H9 (cell line): ENCODE data around the gene LRRC26. TPM values are rescaled to one million over a fixed set of nuclear protein-coding genes. Genes with fewer than 3 reads are reported as not detected.

Experiments
- DNase-seq: peaks from one replicate; pipeline ENCODE4 v3.0.0-alpha.2; 2017
- H2AFZ ChIP-seq: one replicate; pipeline ENCODE4 v1.6.1; 2013; ENCODE audit warnings: mild to moderate bottlenecking, low read length, control low read depth, moderate library complexity
- H2AK5ac ChIP-seq: 2 replicates; pipeline ENCODE4 v1.6.1; 2013; ENCODE audit warnings: low read length, control low read depth, mixed read lengths; ENCODE audit not compliant: insufficient read length
- H2BK120ac ChIP-seq: one replicate; pipeline ENCODE4 v1.6.1; 2013; ENCODE audit warnings: low read depth, mild to moderate bottlenecking, low read length, control low read depth, inconsistent platforms; ENCODE audit not compliant: poor library complexity, severe bottlenecking
- H2BK12ac ChIP-seq: 2 replicates; pipeline ENCODE4 v1.6.1; 2013; ENCODE audit warnings: low read length, control low read depth, mixed read lengths, low read depth; ENCODE audit not compliant: insufficient read length
- H2BK15ac ChIP-seq: 2 replicates; pipeline ENCODE4 v1.6.1; 2013; ENCODE audit warnings: low read depth, low read length, control low read depth
- H2BK20ac ChIP-seq: one replicate; pipeline ENCODE4 v1.6.1; 2013; ENCODE audit warnings: low read depth, mild to moderate bottlenecking, low read length, control low read depth, inconsistent platforms; ENCODE audit not compliant: poor library complexity, severe bottlenecking
- H2BK5ac ChIP-seq: 2 replicates; pipeline ENCODE4 v1.6.1; 2013; ENCODE audit warnings: low read length, control low read depth, mixed read lengths; ENCODE audit not compliant: insufficient read length
- H3K14ac ChIP-seq: 2 replicates; pipeline ENCODE4 v1.6.1; 2013; ENCODE audit warnings: low read length, control low read depth; ENCODE audit not compliant: insufficient read depth
- H3K18ac ChIP-seq: 2 replicates; pipeline ENCODE4 v1.6.1; 2013; ENCODE audit warnings: low read depth, mild to moderate bottlenecking, mixed read lengths, low read length, control low read depth; ENCODE audit not compliant: insufficient read length
- H3K23ac ChIP-seq: 2 replicates; pipeline ENCODE4 v1.6.1; 2013; ENCODE audit warnings: low read length, control low read depth, mixed read lengths, low read depth; ENCODE audit not compliant: insufficient read length
- H3K23me2 ChIP-seq: 2 replicates; pipeline ENCODE4 v1.6.1; 2013; ENCODE audit warnings: low read depth, mild to moderate bottlenecking, mixed read lengths, low read length, control low read depth; ENCODE audit not compliant: insufficient read length, poor library complexity, severe bottlenecking
- H3K27ac ChIP-seq: 2 replicates; pipeline ENCODE4 v1.5.1; 2013; ENCODE audit warnings: low read length, control low read depth, mixed read lengths, low read depth; ENCODE audit not compliant: insufficient read length
- H3K27me3 ChIP-seq: 2 replicates; pipeline ENCODE4 v1.6.1; 2013; ENCODE audit warnings: low read length, control low read depth, inconsistent platforms; ENCODE audit not compliant: insufficient read depth
- H3K4ac ChIP-seq: 2 replicates; pipeline ENCODE4 v1.6.1; 2013; ENCODE audit warnings: low read depth, mild to moderate bottlenecking, control low read depth, inconsistent platforms, low read length, moderate library complexity
- H3K4me1 ChIP-seq: 2 replicates; pipeline ENCODE4 v1.6.1; 2013; ENCODE audit warnings: low read length, control low read depth, inconsistent platforms; ENCODE audit not compliant: insufficient read depth
- H3K4me2 ChIP-seq: 2 replicates; pipeline ENCODE4 v1.6.1; 2013; ENCODE audit warnings: low read length, control low read depth, mixed read lengths; ENCODE audit not compliant: insufficient read length, insufficient read depth
- H3K56ac ChIP-seq: 2 replicates; pipeline ENCODE4 v1.6.1; 2013; ENCODE audit warnings: low read depth, mild to moderate bottlenecking, mixed read lengths, low read length, control low read depth; ENCODE audit not compliant: insufficient read length
- H3K79me1 ChIP-seq: 2 replicates; pipeline ENCODE4 v1.6.1; 2013; ENCODE audit warnings: low read depth, mild to moderate bottlenecking, moderate library complexity, low read length, control low read depth, inconsistent platforms; ENCODE audit not compliant: insufficient read depth, poor library complexity, severe bottlenecking
- H3K79me2 ChIP-seq: 2 replicates; pipeline ENCODE4 v1.6.1; 2013; ENCODE audit warnings: low read length, control low read depth, inconsistent platforms; ENCODE audit not compliant: insufficient read depth
- H3K9ac ChIP-seq: 2 replicates; pipeline ENCODE4 v1.6.1; 2013; ENCODE audit warnings: low read length, control low read depth, mixed read lengths; ENCODE audit not compliant: insufficient read length; ENCODE audit errors: extremely low read depth
- H3K9me3 ChIP-seq: one replicate; pipeline ENCODE4 v1.6.1; 2013; ENCODE audit warnings: low read depth, low read length, inconsistent platforms; ENCODE audit not compliant: control insufficient read depth
- H3T11ph ChIP-seq: one replicate; pipeline ENCODE4 v1.6.1; 2013; ENCODE audit warnings: mild to moderate bottlenecking, low read length, control low read depth, inconsistent platforms
- H4K20me1 ChIP-seq: one replicate; pipeline ENCODE4 v1.6.1; 2013; ENCODE audit not compliant: control insufficient read depth, insufficient read length, insufficient read depth
- H4K5ac ChIP-seq: 2 replicates; pipeline ENCODE4 v1.6.1; 2013; ENCODE audit warnings: low read depth, mild to moderate bottlenecking, mixed read lengths, low read length, control low read depth; ENCODE audit not compliant: insufficient read length
- H4K8ac ChIP-seq: replicated peaks from 2 replicates; pipeline ENCODE4 v1.6.1; 2013; ENCODE audit warnings: low read length, control low read depth, mixed read lengths, low read depth; ENCODE audit not compliant: insufficient read length
- H4K91ac ChIP-seq: 2 replicates; pipeline ENCODE4 v1.6.1; 2013; ENCODE audit warnings: low read depth, mild to moderate bottlenecking, moderate library complexity, mixed read lengths, low read length, control low read depth; ENCODE audit not compliant: insufficient read length
- H3K27ac Mint-ChIP-seq, 3 experiments: 2 replicates in 2 of 3; 3 replicates in 1 of 3; pipeline ENCODE4 v1.8.0; 2020 to 2021; ENCODE audit warnings: mixed read lengths in 3 of 3, mild to moderate bottlenecking in 1 of 3, moderate library complexity in 1 of 3
- H3K27me3 Mint-ChIP-seq: 2 replicates; pipeline ENCODE4 v1.8.0; 2021; ENCODE audit warnings: low read depth, mild to moderate bottlenecking, moderate library complexity, mixed read lengths
- H3K36me3 Mint-ChIP-seq, 3 experiments: 2 replicates in 2 of 3; 3 replicates in 1 of 3; pipeline ENCODE4 v1.8.0; 2020 to 2021; ENCODE audit warnings: low read depth in 3 of 3, mixed read lengths in 3 of 3; ENCODE audit not compliant: insufficient read depth in 1 of 3
- H3K4me1 Mint-ChIP-seq, 2 experiments: 2 replicates each; pipeline ENCODE4 v1.8.0; 2020; ENCODE audit warnings: mixed read lengths in 2 of 2
- H3K4me3 Mint-ChIP-seq, 2 experiments: 2 replicates in 1 of 2; 3 replicates in 1 of 2; pipeline ENCODE4 v1.8.0; 2020 to 2021; ENCODE audit warnings: mild to moderate bottlenecking in 2 of 2, mixed read lengths in 2 of 2, moderate library complexity in 1 of 2
- H3K9me3 Mint-ChIP-seq, 2 experiments: 2 replicates in 1 of 2; 3 replicates in 1 of 2; pipeline ENCODE4 v1.8.0; 2020; ENCODE audit warnings: mild to moderate bottlenecking in 2 of 2, mixed read lengths in 2 of 2, moderate library complexity in 1 of 2
- WGBS: extraction: QIAGEN DNeasy Blood & Tissue Kit; methylation state at CpG from one replicate; pipeline ENCODE4 v1.1.7; 2013; ENCODE audit warnings: missing lambda C conversion rate, low lambda C conversion rate, mixed read lengths; ENCODE audit not compliant: insufficient read length; ENCODE audit errors: extremely low coverage; 5-methylcytosine and 5-hydroxymethylcytosine counted together
- total RNA-seq: library from RNA; stranded (reverse); gene quantifications from 2 replicates; pipeline ENCODE4 v1.2.1, GENCODE V29; 2021
- TF ChIP-seq, protein P1 (sequence below): fragments of 200-600 bp; sonication (generic); conservative IDR thresholded peaks from 3 replicates; pipeline ENCODE4 v1.8.0; 2021; ENCODE audit warnings: antibody characterized with exemption, mild to moderate bottlenecking

Gene LRRC26
- total RNA-seq, 1 experiment from 2014 or later = 0.96 TPM

GRCh38 chr9:137206602-137207001 is 36.8 kb upstream of the LRRC26 start:
- Histone ChIP-seq H3K4me2 (peak overlapping the region; percentile 91), H3K23ac (no peak overlapping the region), H3K79me2 (peaks cover 13% of the 10 kb centered on the region; the same call in 1 of the 2 replicates), H3K27me3 (no peaks in the 10 kb centered on the region), H4K91ac (no peak overlapping the region), H3K14ac (no peak overlapping the region), H3K4me1 (no peaks in the 10 kb centered on the region; the same call in 1 of the 2 replicates), H2BK5ac (no peak overlapping the region), H3K9me3 (no peaks in the 10 kb centered on the region), H3K27ac (no peak overlapping the region), H3K4ac (no peak overlapping the region), H2AK5ac (no peak overlapping the region), H2BK120ac (no peak overlapping the region), H4K20me1 (no peaks in the 10 kb centered on the region), H3K79me1 (peaks cover 19% of the 10 kb centered on the region), H2BK20ac (no peak overlapping the region), H3K23me2 (peaks cover 6% of the 10 kb centered on the region), H4K5ac (no peak overlapping the region), H2BK15ac (no peak overlapping the region), H3K56ac (no peak overlapping the region), H3K18ac (no peak overlapping the region), H3K9ac (peak overlapping the region; percentile 84), H3T11ph (no peak overlapping the region), H2AFZ (no peak overlapping the region), H2BK12ac (no peak overlapping the region), H4K8ac (no peak overlapping the region)
- no peaks in the 10 kb centered on the region for H3K27me3 Mint-ChIP-seq
- H3K27ac Mint-ChIP-seq = 0 out of 7 replicates have a peak overlapping the region, but pooled peaks of 1 of the 3 experiments have one; percentile 97
- DNase-seq = no peak
- no CpG with 5 or more reads among the region's 7 CpGs for WGBS
- TF ChIP-seq, protein P1, sequence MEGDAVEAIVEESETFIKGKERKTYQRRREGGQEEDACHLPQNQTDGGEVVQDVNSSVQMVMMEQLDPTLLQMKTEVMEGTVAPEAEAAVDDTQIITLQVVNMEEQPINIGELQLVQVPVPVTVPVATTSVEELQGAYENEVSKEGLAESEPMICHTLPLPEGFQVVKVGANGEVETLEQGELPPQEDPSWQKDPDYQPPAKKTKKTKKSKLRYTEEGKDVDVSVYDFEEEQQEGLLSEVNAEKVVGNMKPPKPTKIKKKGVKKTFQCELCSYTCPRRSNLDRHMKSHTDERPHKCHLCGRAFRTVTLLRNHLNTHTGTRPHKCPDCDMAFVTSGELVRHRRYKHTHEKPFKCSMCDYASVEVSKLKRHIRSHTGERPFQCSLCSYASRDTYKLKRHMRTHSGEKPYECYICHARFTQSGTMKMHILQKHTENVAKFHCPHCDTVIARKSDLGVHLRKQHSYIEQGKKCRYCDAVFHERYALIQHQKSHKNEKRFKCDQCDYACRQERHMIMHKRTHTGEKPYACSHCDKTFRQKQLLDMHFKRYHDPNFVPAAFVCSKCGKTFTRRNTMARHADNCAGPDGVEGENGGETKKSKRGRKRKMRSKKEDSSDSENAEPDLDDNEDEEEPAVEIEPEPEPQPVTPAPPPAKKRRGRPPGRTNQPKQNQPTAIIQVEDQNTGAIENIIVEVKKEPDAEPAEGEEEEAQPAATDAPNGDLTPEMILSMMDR = no peak
- H3K4me1 Mint-ChIP-seq = peaks cover 23 to 29% of the 10 kb centered on the region in 2 experiments
- peak overlapping the region; percentile 93 to 99 for H3K4me3 Mint-ChIP-seq
- H3K36me3 Mint-ChIP-seq = peaks cover 8 to 39% (median 30%) of the 10 kb centered on the region in 3 experiments
- no peaks in the 10 kb centered on the region for H3K9me3 Mint-ChIP-seq
